Measurements from ENCODE around the gene NCMAP. TPM values are rescaled to one million over a fixed set of nuclear protein-coding genes. Genes with fewer than 3 reads are reported as not detected.

Gene NCMAP
- polyA plus RNA-seq, 1 of the 3 experiments (the other 2 are of a cell fraction): not detected

GRCh38 chr1:24535021-24535424 lies 20.9 kb upstream of the NCMAP start:
- CTCF ChIA-PET: interaction anchor here (0.8 to 1.7 kb wide), 5 partner anchors 9 to 295 kb away, joined by 3 to 12 read pairs (median 5); partner anchors contain the start of gene NIPAL3
- no peak overlapping the region for H3K4me2 ChIP-seq
- POLR2A ChIA-PET: no interaction called here

More at GRCh38 chr1:24535021-24535424, 20.9 kb upstream of the NCMAP start:
- no peak overlapping the region for H3K4me3 ChIP-seq (ENCODE audit: low read depth in 2 of 2, low read length in 1 of 2)
- H3K9ac ChIP-seq: no peak overlapping the region
- no peaks in the 10 kb centered on the region for H4K20me1 ChIP-seq (ENCODE audit: insufficient read depth)
- no peaks in the 10 kb centered on the region for H3K79me2 ChIP-seq (ENCODE audit: insufficient read depth)
- H3K27ac ChIP-seq (ENCODE audit: low read depth in 2 of 2, low read length in 1 of 2): no peak overlapping the region
- H3K27me3 ChIP-seq (ENCODE audit: insufficient read depth): no peaks in the 10 kb centered on the region
- no peaks in the 10 kb centered on the region for H3K9me3 ChIP-seq
- no peaks in the 10 kb centered on the region for H3K9me2 ChIP-seq
- peaks cover 0 to 3% of the 10 kb centered on the region in 2 experiments; a peak in 1 of 4 replicates for H3K4me1 ChIP-seq (ENCODE audit: control insufficient read depth in 1 of 2, insufficient read depth in 2 of 2, low read depth in 1 of 2, low read length in 1 of 2)
- no peak for DNase-seq
- no peak overlapping the region for H2AFZ ChIP-seq (ENCODE audit: low read depth)
- WGBS (ENCODE audit: low lambda C conversion rate): 94% methylated on average over 21 of the region's 21 CpGs
- TF ChIP-seq PBX3 (IDR thresholded peaks at IDR 0.05) (no peak), GABPA (IDR thresholded peaks at IDR 0.05; ENCODE audit: low read depth) (no peak), CTCF (IDR thresholded peaks at IDR 0.05) (no peak), RXRA (IDR thresholded peaks at IDR 0.05; ENCODE audit: borderline replicate concordance, low read depth) (no peak), RAD21 (IDR thresholded peaks at IDR 0.05; ENCODE audit: low read length) (no peak), TCF12 (IDR thresholded peaks at IDR 0.05) (no peak), SMC3 (IDR thresholded peaks at IDR 0.05; ENCODE audit: low read depth, low read length) (no peak), IRF3 (IDR thresholded peaks at IDR 0.05; ENCODE audit: low read depth, low read length) (no peak), JUND (IDR thresholded peaks at IDR 0.05) (no peak), TEAD4 (IDR thresholded peaks at IDR 0.05; ENCODE audit: borderline replicate concordance, insufficient read depth) (no peak), POLR2AphosphoS5 (IDR thresholded peaks at IDR 0.05; ENCODE audit: low read depth, low read length) (no peak), EZH2phosphoT487 (IDR thresholded peaks at IDR 0.05; ENCODE audit: borderline replicate concordance, low read depth) (no peak), MXI1 (IDR thresholded peaks at IDR 0.05; ENCODE audit: low read depth, low read length) (no peak)
- H3K36me3 ChIP-seq (replicated peaks in 1 of 2; ENCODE audit: control insufficient read depth in 1 of 2, insufficient read depth in 2 of 2, low read length in 1 of 2): peaks cover 3 to 12% of the 10 kb centered on the region in 2 experiments
- peaks cover 5% of the 10 kb centered on the region for H3F3A ChIP-seq (replicated peaks; ENCODE audit: insufficient read depth)

Data from SK-N-SH (cell line).